GM12873 (cell line): ENCODE measurements around the gene SETD5.

Experiments
- TF ChIP-seq, protein P1 (sequence below): IDR thresholded peaks from 2 replicates; pipeline ENCODE4 v1.5.1; 2012; ENCODE audit warnings: low read depth, mild to moderate bottlenecking, moderate library complexity, low read length, control low read depth; ENCODE audit not compliant: insufficient read depth; ENCODE audit errors: missing control alignments

The SETD5 gene

DNA sequence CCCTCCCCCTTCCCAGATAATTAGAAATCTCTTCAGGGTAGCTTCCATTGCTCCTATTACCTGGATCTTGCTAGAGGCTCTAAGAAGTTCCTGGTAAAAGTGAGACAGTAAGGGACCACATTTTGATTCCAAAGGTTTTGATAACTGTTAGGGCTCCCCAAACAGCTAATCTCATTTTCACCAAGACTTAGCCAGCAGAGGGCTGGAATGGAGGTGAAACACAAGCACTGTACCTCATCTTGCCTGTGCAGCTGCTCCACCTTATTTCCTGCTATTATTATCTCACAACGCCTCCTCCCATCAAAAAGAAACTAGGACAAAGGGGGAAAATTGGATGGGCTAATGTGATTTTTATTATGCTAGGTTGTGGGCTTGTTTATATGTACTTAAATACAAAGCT is 7.3 kb downstream of the SETD5 start:
- TF ChIP-seq, protein P1, sequence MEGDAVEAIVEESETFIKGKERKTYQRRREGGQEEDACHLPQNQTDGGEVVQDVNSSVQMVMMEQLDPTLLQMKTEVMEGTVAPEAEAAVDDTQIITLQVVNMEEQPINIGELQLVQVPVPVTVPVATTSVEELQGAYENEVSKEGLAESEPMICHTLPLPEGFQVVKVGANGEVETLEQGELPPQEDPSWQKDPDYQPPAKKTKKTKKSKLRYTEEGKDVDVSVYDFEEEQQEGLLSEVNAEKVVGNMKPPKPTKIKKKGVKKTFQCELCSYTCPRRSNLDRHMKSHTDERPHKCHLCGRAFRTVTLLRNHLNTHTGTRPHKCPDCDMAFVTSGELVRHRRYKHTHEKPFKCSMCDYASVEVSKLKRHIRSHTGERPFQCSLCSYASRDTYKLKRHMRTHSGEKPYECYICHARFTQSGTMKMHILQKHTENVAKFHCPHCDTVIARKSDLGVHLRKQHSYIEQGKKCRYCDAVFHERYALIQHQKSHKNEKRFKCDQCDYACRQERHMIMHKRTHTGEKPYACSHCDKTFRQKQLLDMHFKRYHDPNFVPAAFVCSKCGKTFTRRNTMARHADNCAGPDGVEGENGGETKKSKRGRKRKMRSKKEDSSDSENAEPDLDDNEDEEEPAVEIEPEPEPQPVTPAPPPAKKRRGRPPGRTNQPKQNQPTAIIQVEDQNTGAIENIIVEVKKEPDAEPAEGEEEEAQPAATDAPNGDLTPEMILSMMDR: no peak

DNA sequence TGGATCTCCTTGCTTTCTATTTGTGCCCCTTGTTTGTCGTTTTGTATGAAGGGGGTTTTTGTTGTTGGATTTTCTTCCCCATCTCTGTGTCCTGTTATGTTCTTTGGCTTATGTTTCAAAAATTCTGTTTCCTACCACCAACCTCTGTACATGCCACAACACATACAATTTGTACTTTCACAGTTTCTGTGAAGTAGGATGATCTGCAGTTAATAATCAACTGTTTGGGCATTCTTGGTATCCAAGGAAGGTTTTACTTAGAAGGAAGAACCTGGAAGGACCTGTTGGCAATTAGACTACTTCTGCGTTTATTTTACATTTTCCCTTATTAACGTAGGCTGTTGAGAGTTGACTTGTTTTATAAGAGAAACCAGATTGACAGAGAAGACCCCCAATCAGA is 8.3 kb downstream of the SETD5 start:
- TF ChIP-seq, protein P1: no peak

DNA sequence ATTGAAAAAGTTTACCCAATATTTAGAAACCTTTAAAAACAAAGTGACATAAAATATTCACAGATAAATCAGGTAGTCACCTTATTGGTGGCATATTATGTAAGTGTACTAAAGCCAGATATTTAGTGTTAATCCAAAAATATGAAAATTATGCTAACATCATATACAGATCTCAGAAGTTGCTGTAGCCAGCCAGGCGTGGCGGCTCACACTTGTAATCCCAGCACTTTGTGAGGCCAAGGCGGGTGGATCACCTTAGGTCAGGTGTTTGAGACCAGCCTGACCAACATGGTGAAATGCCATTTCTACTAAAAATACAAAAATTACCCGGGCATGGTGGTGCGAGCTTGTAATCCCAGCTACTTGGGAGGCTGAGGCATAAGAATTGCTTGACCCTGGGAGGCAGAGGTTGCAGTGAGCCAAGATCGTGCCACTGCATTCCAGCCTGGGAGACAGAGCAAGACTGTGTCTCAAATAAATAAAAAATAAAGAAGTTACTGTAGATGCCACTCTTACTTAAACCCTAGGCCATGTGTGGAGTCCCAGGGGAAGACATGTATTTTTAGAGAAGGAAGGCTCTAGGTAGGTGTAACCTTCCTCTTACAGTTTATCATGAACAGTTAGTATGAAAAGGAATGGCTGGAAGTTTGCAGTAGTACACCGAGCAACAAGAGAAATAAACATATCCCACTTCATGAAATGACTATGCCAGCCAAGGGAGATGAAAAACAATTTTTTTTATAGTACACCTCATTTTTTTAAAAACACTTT is 9.6 kb downstream of the SETD5 start:
- TF ChIP-seq, protein P1: no peak

DNA sequence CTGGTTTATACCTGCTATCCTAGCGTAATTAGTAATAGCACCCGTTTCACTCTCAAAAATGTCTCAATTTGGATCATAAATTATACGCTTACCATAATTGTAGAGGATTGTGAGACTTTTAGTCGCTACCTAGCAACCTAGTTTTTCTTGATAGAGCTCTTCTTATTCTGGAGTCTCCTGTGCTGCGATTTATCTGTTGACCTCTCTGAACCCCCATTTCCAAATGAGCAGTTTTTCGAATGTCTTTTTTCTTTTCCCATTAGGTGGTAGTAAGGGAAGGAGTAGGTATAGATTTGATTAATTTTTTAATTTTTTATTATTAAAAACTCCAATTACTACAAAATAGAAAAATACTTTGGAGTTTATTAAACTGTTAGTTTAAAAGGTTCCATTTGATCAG is 10.6 kb downstream of the SETD5 start:
- TF ChIP-seq, protein P1: no peak

DNA sequence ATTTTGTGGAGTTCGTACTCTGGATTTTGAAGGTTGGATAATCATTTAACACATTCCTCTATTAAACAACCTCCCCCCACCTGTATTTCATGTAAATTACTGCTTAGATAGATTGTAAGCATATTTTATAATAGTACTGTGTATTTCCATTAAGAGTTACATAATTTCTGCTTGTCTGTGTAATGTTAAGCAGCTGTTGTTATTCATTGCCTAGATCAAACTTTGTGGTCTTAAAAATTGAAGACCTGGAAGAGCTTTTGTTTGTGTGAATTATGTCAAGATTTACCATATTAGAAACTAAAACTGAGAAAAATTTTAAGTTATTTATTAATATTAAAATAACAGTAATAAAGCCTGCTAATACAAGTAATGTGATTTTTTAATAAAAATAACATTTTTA is 11.1 kb downstream of the SETD5 start:
- TF ChIP-seq, protein P1: no peak

DNA sequence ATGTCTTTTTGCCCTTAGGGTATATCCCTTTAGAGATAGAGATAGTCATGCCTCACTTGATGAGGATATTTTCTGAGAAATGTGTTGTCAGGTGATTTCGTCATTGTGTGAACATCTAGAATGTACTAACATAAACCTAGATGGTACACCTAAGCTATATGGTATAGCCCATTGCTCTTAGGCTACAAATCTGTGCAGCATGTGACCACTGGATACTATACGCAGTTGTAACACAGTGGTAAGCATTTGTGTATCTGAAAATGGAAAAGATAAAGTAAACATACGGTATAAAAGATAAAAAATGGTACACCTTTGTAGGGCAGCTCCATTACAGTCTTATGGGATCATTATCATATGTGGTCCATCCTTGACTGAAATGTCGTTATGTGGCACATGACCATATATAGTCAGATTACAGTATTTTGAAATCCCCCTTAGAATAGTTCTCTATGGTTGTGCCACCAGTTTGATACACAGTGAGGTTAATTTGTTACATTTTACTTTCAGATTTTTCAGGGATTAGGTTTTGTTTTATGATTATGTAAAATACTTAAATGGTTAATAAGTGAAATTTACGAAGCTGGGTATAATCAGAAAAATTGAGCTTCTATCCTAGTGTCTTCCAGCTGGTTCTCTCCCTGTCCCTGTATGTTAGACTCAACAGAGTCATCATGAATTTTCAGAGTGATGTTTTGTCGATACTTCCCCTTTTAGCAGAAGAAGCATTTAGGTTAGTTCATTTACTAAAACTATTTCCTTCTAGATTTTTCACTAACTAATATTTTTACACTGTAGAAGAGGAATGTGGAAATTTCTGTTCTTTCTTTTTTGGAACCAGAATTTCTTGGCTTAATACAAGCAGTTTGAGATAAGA is 12.8 kb downstream of the SETD5 start:
- TF ChIP-seq, protein P1: no peak

DNA sequence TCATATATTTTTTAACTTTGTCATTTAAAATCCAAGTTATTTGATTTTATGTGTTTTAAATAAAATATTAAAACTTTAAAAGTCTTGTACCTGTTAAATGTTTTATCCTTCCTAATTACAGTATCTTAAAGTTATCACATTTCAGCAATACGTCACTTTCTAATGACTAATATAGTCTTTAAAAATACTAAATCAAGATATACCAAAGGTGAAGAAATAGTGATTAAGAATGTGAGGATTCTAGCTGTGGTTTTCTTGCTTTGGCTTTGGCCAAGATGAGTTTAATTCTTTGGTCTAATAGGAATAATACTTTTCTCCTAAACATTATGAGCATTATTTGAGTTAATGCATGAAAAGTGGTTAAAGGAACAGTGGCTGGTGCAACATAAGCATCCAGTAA is 13.9 kb downstream of the SETD5 start:
- TF ChIP-seq, protein P1: no peak
